ENCODE results near the gene CD36. TPM values are rescaled to one million over a fixed set of nuclear protein-coding genes. Genes with fewer than 3 reads are reported as not detected.

CD36 gene
- total RNA-seq, 1 experiment from 2014 or later, result 0.32 TPM

GRCh38 chr7:80705130-80705781, 66.8 kb downstream of the CD36 start:
- no peaks in the 10 kb centered on the region for H3K79me2 ChIP-seq (ENCODE audit: insufficient read depth, low read length)
- H3K27me3 ChIP-seq (ENCODE audit: insufficient read depth, low read length), result no peaks in the 10 kb centered on the region
- ATAC-seq, result no peak
- H4K20me1 ChIP-seq (ENCODE audit: insufficient read depth), result no peaks in the 10 kb centered on the region
- TF ChIP-seq POLR2A (IDR thresholded peaks at IDR 0.05; ENCODE audit: borderline replicate concordance, extremely low read depth, insufficient read depth, insufficient read length), result no peak
- no peak for TF ChIP-seq JUND (IDR thresholded peaks at IDR 0.05)
- no peak for TF ChIP-seq EZH2 (IDR thresholded peaks at IDR 0.05)
- TF ChIP-seq YY1 (IDR thresholded peaks at IDR 0.05; ENCODE audit: extremely low read depth, insufficient replicate concordance, low read depth, low read length), result no peak
- TF ChIP-seq SIN3A (IDR thresholded peaks at IDR 0.05; ENCODE audit: low read depth), result no peak
- no peak for TF ChIP-seq REST (IDR thresholded peaks at IDR 0.05; ENCODE audit: low read depth)
- TF ChIP-seq MAX (IDR thresholded peaks at IDR 0.05), result no peak
- no peak for TF ChIP-seq TCF7L2 (IDR thresholded peaks at IDR 0.05; ENCODE audit: borderline replicate concordance, extremely low read depth, insufficient read depth, insufficient read length)
- TF ChIP-seq ZFX (IDR thresholded peaks at IDR 0.05), result no peak
- no peak for TF ChIP-seq ZNF274 (IDR thresholded peaks at IDR 0.05; ENCODE audit: low read depth, low read length)
- no peak for TF ChIP-seq CTCF (IDR thresholded peaks at IDR 0.05 in 2 of 3, conservative IDR thresholded peaks at IDR 0.05 in 1 of 3; ENCODE audit: borderline replicate concordance in 1 of 3, insufficient read depth in 1 of 3, low read depth in 2 of 3, low read length in 2 of 3)
- TF ChIP-seq SP1 (IDR thresholded peaks at IDR 0.05; ENCODE audit: low read depth), result no peak
- no peak for TF ChIP-seq POLR2AphosphoS5 (IDR thresholded peaks at IDR 0.05; ENCODE audit: low read depth, low read length)
- TF ChIP-seq ELF1 (IDR thresholded peaks at IDR 0.05; ENCODE audit: borderline replicate concordance, low read depth), result no peak
- no peak for TF ChIP-seq SRF (IDR thresholded peaks at IDR 0.05; ENCODE audit: low read depth)
- no peak for TF ChIP-seq ZBTB33 (IDR thresholded peaks at IDR 0.05; ENCODE audit: extremely low read depth, insufficient replicate concordance, low read length)
- no peak for TF ChIP-seq EGR1 (IDR thresholded peaks at IDR 0.05; ENCODE audit: low read depth)
- no peak for TF ChIP-seq CEBPB (IDR thresholded peaks at IDR 0.05; ENCODE audit: low read depth)
- H3K9me2 ChIP-seq (ENCODE audit: insufficient read depth), result no peaks in the 10 kb centered on the region
- H3K9me3 ChIP-seq (ENCODE audit: control insufficient read depth in 1 of 2, insufficient read depth in 1 of 2, low read depth in 1 of 2, low read length in 2 of 2), result no peaks in the 10 kb centered on the region
- RAD21 ChIA-PET (ENCODE audit: low non-redundant PET in 1 of 2, low total read pairs in 2 of 2, uncharacterized antibody in 2 of 2, unreplicated experiment in 2 of 2), result no interaction called here
- BruUV-seq (replicated peaks), result no TSS peak
- no peaks in the 10 kb centered on the region for H3K36me3 ChIP-seq (ENCODE audit: control insufficient read depth in 1 of 2, insufficient read depth in 2 of 2, low read length in 2 of 2)
- H3K4me3 ChIP-seq (replicated peaks in 1 of 2; ENCODE audit: low read depth in 1 of 2, low read length in 2 of 2), result no peak overlapping the region
- H3K4me2 ChIP-seq (ENCODE audit: low read length), result no peak overlapping the region
- POLR2A ChIA-PET, result no interaction called here
- CTCF ChIA-PET, result no interaction called here
- no peak overlapping the region for H2AFZ ChIP-seq (ENCODE audit: low read depth, low read length, poor library complexity, severe bottlenecking)
- DNase-seq (ENCODE audit: low read depth, low spot score), result no peak
- no peak overlapping the region for H3K27ac ChIP-seq (ENCODE audit: low read depth, low read length)
- no peaks in the 10 kb centered on the region for H3K4me1 ChIP-seq (ENCODE audit: control insufficient read depth in 1 of 2, insufficient read depth in 2 of 2, low read length in 2 of 2)
- no peak overlapping the region for H3K9ac ChIP-seq (ENCODE audit: low read length)
- intact Hi-C loops (cut with micrococcal nuclease), result no loop called here
